IMR-90 (cell line): ENCODE data around the gene ZNF844. TPM values are rescaled to one million over a fixed set of nuclear protein-coding genes. Genes with fewer than 3 reads are reported as not detected.
"Not testable (repeated sequence)": the region's sequence is repeated elsewhere in the genome, so short reads cannot be mapped to it uniquely, and the experiment has no call there.

Experiments
- ATAC-seq: fragments of 200-7000 bp; cut with Tn5 transposase; 2 replicates; pipeline ENCODE4 v1.9.1; 2020; ENCODE audit warnings: low read depth, mild to moderate bottlenecking, moderate library complexity
- BruUV-seq: library from RNA; stranded (reverse); fragments of 400-500 nt; replicated peaks from 2 replicates; lab custom pipeline; 2021; lab: Mats Ljungman, UMichigan
- CTCF ChIA-PET: fragments of 300-600 bp; formaldehyde crosslinking; extraction: SDS; loops from one replicate; lab custom pipeline; 2021; ENCODE audit warnings: antibody characterized with exemption; lab: Yijun Ruan, JAX
- POLR2A ChIA-PET: fragments of 300-600 bp; sonication (Branson Sonifier 250); formaldehyde crosslinking; loops from one replicate; lab custom pipeline; 2022; ENCODE audit warnings: antibody characterized with exemption; ENCODE audit not compliant: unreplicated experiment; lab: Charles Lee
- DNase-seq: peaks from one replicate; pipeline ENCODE4 v3.0.0; 2013
- H2AFZ ChIP-seq: replicated peaks from 2 replicates; pipeline ENCODE3; 2013; ENCODE audit warnings: low read length, mild to moderate bottlenecking; ENCODE audit not compliant: poor library complexity
- H2AK5ac ChIP-seq: 2 replicates; pipeline ENCODE4 v1.6.1; 2013; ENCODE audit warnings: low read depth, low read length, inconsistent platforms
- H2AK9ac ChIP-seq: replicated peaks from 2 replicates; pipeline ENCODE3; 2013; ENCODE audit warnings: mild to moderate bottlenecking, low read depth, low read length, moderate library complexity; ENCODE audit not compliant: poor library complexity
- H2BK120ac ChIP-seq: 2 replicates; pipeline ENCODE4 v1.6.1; 2013; ENCODE audit warnings: low read depth, low read length, inconsistent platforms
- H2BK15ac ChIP-seq: 3 replicates; pipeline ENCODE4 v1.6.1; 2013; ENCODE audit warnings: low read depth, low read length, inconsistent platforms
- H2BK20ac ChIP-seq: 2 replicates; pipeline ENCODE4 v1.6.1; 2013; ENCODE audit warnings: low read depth, mild to moderate bottlenecking, inconsistent platforms, low read length, moderate library complexity
- H2BK5ac ChIP-seq: 2 replicates; pipeline ENCODE4 v1.6.1; 2013; ENCODE audit warnings: mild to moderate bottlenecking, low read depth, low read length, inconsistent platforms; ENCODE audit not compliant: poor library complexity, severe bottlenecking
- H3K14ac ChIP-seq: replicated peaks from 2 replicates; pipeline ENCODE4 v1.6.1; 2013; ENCODE audit warnings: low read depth, low read length, inconsistent platforms
- H3K18ac ChIP-seq: 2 replicates; pipeline ENCODE4 v1.6.1; 2013; ENCODE audit warnings: low read depth, low read length, control low read depth
- H3K23ac ChIP-seq: 2 replicates; pipeline ENCODE4 v1.6.1; 2013; ENCODE audit warnings: low read depth, low read length, inconsistent platforms
- H3K27ac ChIP-seq: 2 replicates; pipeline ENCODE4 v1.5.1; 2013; ENCODE audit warnings: mild to moderate bottlenecking, control low read depth, low read length; ENCODE audit not compliant: insufficient read depth
- H3K27me3 ChIP-seq: 2 replicates; pipeline ENCODE4 v1.6.1; 2013; ENCODE audit warnings: low read length; ENCODE audit not compliant: control insufficient read depth, insufficient read depth
- H3K36me3 ChIP-seq: 2 replicates; pipeline ENCODE4 v1.6.1; 2013; ENCODE audit warnings: low read length, mixed read lengths; ENCODE audit not compliant: control insufficient read depth, insufficient read depth
- H3K4ac ChIP-seq: 2 replicates; pipeline ENCODE4 v1.6.1; 2013; ENCODE audit warnings: low read depth, low read length, inconsistent platforms
- H3K4me1 ChIP-seq: 2 replicates; pipeline ENCODE4 v1.6.1; 2013; ENCODE audit warnings: low read length, mixed read lengths; ENCODE audit not compliant: control insufficient read depth, insufficient read depth
- H3K4me2 ChIP-seq: 2 replicates; pipeline ENCODE4 v1.6.1; 2013; ENCODE audit warnings: low read depth, mild to moderate bottlenecking, control low read depth, low read length, moderate library complexity
- H3K4me3 ChIP-seq: 2 replicates; pipeline ENCODE4 v1.5.1; 2013; ENCODE audit warnings: low read depth, mild to moderate bottlenecking, control low read depth, low read length, moderate library complexity; ENCODE audit not compliant: insufficient read depth
- H3K56ac ChIP-seq: 2 replicates; pipeline ENCODE4 v1.6.1; 2013; ENCODE audit warnings: low read length, inconsistent platforms; ENCODE audit not compliant: insufficient read depth; ENCODE audit errors: extremely low read depth
- H3K79me1 ChIP-seq, 2 experiments: 2 replicates each; pipeline ENCODE4 v1.6.1; 2013; ENCODE audit warnings: low read length in 2 of 2, inconsistent platforms in 1 of 2, low read depth in 1 of 2
- H3K9ac ChIP-seq: 2 replicates; pipeline ENCODE4 v1.6.1; 2013; ENCODE audit warnings: low read depth, low read length, control low read depth
- H3K9me1 ChIP-seq: 2 replicates; pipeline ENCODE4 v1.6.1; 2013; ENCODE audit warnings: low read length, inconsistent platforms; ENCODE audit not compliant: insufficient read depth
- H3K9me3 ChIP-seq: 2 replicates; pipeline ENCODE4 v1.6.1; 2013; ENCODE audit warnings: low read length; ENCODE audit not compliant: control insufficient read depth, insufficient read depth
- H4K20me1 ChIP-seq: 2 replicates; pipeline ENCODE4 v1.6.1; 2013; ENCODE audit warnings: low read length, inconsistent platforms; ENCODE audit not compliant: insufficient read depth
- H4K5ac ChIP-seq: 2 replicates; pipeline ENCODE4 v1.6.1; 2013; ENCODE audit warnings: mild to moderate bottlenecking, low read depth, low read length, control low read depth
- H4K8ac ChIP-seq, 2 experiments: 2 replicates each; pipeline ENCODE4 v1.6.1; 2013; ENCODE audit warnings: low read depth in 2 of 2, low read length in 2 of 2, control low read depth in 1 of 2, inconsistent platforms in 1 of 2
- H4K91ac ChIP-seq: 2 replicates; pipeline ENCODE4 v1.6.1; 2013; ENCODE audit warnings: low read depth, low read length, inconsistent platforms; ENCODE audit not compliant: insufficient read depth
- MXI1 ChIP-seq: IDR thresholded peaks from 2 replicates; pipeline ENCODE4 v1.6.1; 2012; ENCODE audit warnings: low read depth, mild to moderate bottlenecking, low read length, moderate library complexity, borderline replicate concordance
- RFX5 ChIP-seq: IDR thresholded peaks from 2 replicates; pipeline ENCODE4 v1.8.0; 2012; ENCODE audit warnings: low read depth, mild to moderate bottlenecking, low read length, moderate library complexity
- WGBS, 2 experiments: methylation state at CpG; one replicate each; pipeline versions ENCODE4 v1.1.5 to v1.1.7; 2013; ENCODE audit warnings: missing lambda C conversion rate in 2 of 2; ENCODE audit not compliant: insufficient read length in 1 of 2; ENCODE audit errors: extremely low coverage in 2 of 2; 5-methylcytosine and 5-hydroxymethylcytosine counted together
- dilution Hi-C: fragments of 300-500 bp; cut with HindIII; formaldehyde crosslinking; loops from one replicate; pipeline ENCODE4 v1.14.3; 2018; ENCODE audit warnings: low sequenced_read_pairs; ENCODE audit not compliant: unreplicated experiment
- in situ Hi-C: fragments of 300-500 bp; cut with MboI; formaldehyde crosslinking; loops from 3 replicates; pipeline ENCODE4 v1.14.3; 2019; ENCODE audit warnings: low sequenced_read_pairs, inconsistent platforms, mixed read lengths
- intact Hi-C: fragments of 100-400 bp; cut with micrococcal nuclease; formaldehyde crosslinking; loops from 2 replicates; pipeline ENCODE4 v1.10.0; 2022
- polyA plus RNA-seq, 3 experiments: library from polyadenylated mRNA; depleted of rRNA; stranded (reverse); fragments of >200 nt; gene quantifications; 2 replicates each; pipeline ENCODE4 v1.2.3, GENCODE V29; 2012; ENCODE audit warnings: low replicate concordance in 1 of 3
- total RNA-seq: library from RNA; depleted of rRNA; stranded (reverse); fragments of >200 nt; gene quantifications from 2 replicates; pipeline ENCODE4 v1.2.3, GENCODE V29; 2012
- TF ChIP-seq, protein P1 (sequence below): conservative IDR thresholded peaks from 2 replicates; pipeline ENCODE4 v1.5.1; 2012; ENCODE audit warnings: mild to moderate bottlenecking, low read depth, low read length, improper control_type of control experiment

The ZNF844 gene
- total and polyA plus RNA-seq, 2 of the 4 experiments (the other 2 are of a cell fraction) = 1.6 to 12.0 TPM

- TF ChIP-seq, protein P1, sequence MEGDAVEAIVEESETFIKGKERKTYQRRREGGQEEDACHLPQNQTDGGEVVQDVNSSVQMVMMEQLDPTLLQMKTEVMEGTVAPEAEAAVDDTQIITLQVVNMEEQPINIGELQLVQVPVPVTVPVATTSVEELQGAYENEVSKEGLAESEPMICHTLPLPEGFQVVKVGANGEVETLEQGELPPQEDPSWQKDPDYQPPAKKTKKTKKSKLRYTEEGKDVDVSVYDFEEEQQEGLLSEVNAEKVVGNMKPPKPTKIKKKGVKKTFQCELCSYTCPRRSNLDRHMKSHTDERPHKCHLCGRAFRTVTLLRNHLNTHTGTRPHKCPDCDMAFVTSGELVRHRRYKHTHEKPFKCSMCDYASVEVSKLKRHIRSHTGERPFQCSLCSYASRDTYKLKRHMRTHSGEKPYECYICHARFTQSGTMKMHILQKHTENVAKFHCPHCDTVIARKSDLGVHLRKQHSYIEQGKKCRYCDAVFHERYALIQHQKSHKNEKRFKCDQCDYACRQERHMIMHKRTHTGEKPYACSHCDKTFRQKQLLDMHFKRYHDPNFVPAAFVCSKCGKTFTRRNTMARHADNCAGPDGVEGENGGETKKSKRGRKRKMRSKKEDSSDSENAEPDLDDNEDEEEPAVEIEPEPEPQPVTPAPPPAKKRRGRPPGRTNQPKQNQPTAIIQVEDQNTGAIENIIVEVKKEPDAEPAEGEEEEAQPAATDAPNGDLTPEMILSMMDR = no peak
- TF ChIP-seq MXI1 (no peak), RFX5 (no peak)
- DNase-seq = no peak
- H2AK5ac ChIP-seq = no peak overlapping the region
- H3K9me1 ChIP-seq = no peaks in the 10 kb centered on the region
- no peaks in the 10 kb centered on the region for H4K20me1 ChIP-seq
- H3K79me1 ChIP-seq = peaks cover 0 to 6% of the 10 kb centered on the region in 2 experiments; a peak in 3 of 4 replicates
- H4K5ac ChIP-seq = no peak overlapping the region
- no peak overlapping the region for H3K4me3 ChIP-seq
- peaks cover 83% of the 10 kb centered on the region for H3K9me3 ChIP-seq
- H3K4me1 ChIP-seq = no peaks in the 10 kb centered on the region
- WGBS, 2 experiments = no CpG with 5 or more reads among the region's 3 CpGs
- H3K56ac ChIP-seq = no peak overlapping the region
- H3K27ac ChIP-seq = no peak overlapping the region
- intact Hi-C loops (no loop called here), dilution Hi-C loops (no loop called here), in situ Hi-C loops (no loop called here)
- H4K91ac ChIP-seq = no peak overlapping the region
- H2BK120ac ChIP-seq = no peak overlapping the region
- no peak overlapping the region for H4K8ac ChIP-seq
- no peak overlapping the region for H3K9ac ChIP-seq
- no peak overlapping the region for H3K4ac ChIP-seq
- no peak overlapping the region for H3K14ac ChIP-seq
- H3K27me3 ChIP-seq = no peaks in the 10 kb centered on the region
- no peak overlapping the region for H3K18ac ChIP-seq
- ChIA-PET CTCF (no interaction called here), POLR2A (no interaction called here)
- peaks cover 46% of the 10 kb centered on the region for H3K36me3 ChIP-seq
- no peak overlapping the region for H2BK15ac ChIP-seq
- H2AK9ac ChIP-seq = no peak overlapping the region
- no peak overlapping the region for H2AFZ ChIP-seq
- no peak overlapping the region for H3K4me2 ChIP-seq
- no TSS peak for BruUV-seq
- H2BK5ac ChIP-seq = no peak overlapping the region
- H3K23ac ChIP-seq = no peak overlapping the region
- no peak for ATAC-seq
- no peak overlapping the region for H2BK20ac ChIP-seq
These were observed 11.1 kb downstream of the ZNF844 start for GRCh38 chr19:12075538-12076139.

DNA sequence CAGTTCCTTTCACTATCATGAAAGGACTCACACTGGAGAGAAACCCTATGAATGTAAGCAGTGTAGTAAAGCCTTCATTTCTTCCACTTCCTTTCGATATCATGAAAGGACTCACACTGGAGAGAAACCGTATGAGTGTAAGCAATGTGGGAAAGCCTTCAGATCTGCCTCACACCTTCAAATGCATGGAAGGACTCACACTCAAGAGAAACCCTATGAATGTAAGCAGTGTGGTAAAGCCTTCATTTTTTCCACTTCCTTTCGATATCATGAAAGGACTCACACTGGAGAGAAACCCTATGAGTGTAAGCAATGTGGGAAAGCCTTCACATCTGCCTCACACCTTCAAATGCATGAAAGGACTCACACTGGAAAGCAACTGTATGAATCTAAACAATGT lies 11.8 kb downstream of the ZNF844 start:
- dilution Hi-C loops, H3K4me1 ChIP-seq, H3K9ac ChIP-seq, H2BK20ac ChIP-seq, H4K20me1 ChIP-seq, H2BK5ac ChIP-seq, H4K8ac ChIP-seq, H3K23ac ChIP-seq, H4K5ac ChIP-seq, H2BK120ac ChIP-seq, H3K27me3 ChIP-seq, H2AK9ac ChIP-seq, BruUV-seq, H3K14ac ChIP-seq, in situ Hi-C loops, H2BK15ac ChIP-seq, ATAC-seq, DNase-seq, H3K27ac ChIP-seq, H2AFZ ChIP-seq, intact Hi-C loops, H3K79me1 ChIP-seq, H3K4me2 ChIP-seq, POLR2A ChIA-PET, H3K18ac ChIP-seq, CTCF ChIA-PET, H2AK5ac ChIP-seq, H4K91ac ChIP-seq, H3K9me1 ChIP-seq, H3K56ac ChIP-seq, H3K4ac ChIP-seq, H3K4me3 ChIP-seq: not testable (repeated sequence)
- H3K9me3 ChIP-seq = peaks cover 85% of the 10 kb centered on the region
- peaks cover 48% of the 10 kb centered on the region for H3K36me3 ChIP-seq
- no CpG with 5 or more reads among the region's 3 CpGs for WGBS, 2 experiments
